SU-DHL-6 (cell line): ENCODE results near the gene AFF3.

ENCODE experiments used
- H2AFZ ChIP-seq: fragments of 200-600 bp; sonication (generic); 2 replicates; pipeline ENCODE4 v1.6.1; 2014; ENCODE audit warnings: low read depth, mild to moderate bottlenecking, moderate library complexity, mixed read lengths, antibody characterized with exemption, low read length; ENCODE audit not compliant: severe bottlenecking
- H3F3A ChIP-seq: fragments of 200-600 bp; shearing (Covaris generic); 2 replicates; pipeline ENCODE4 v1.6.0; 2016; ENCODE audit warnings: antibody characterized with exemption, mild to moderate bottlenecking; ENCODE audit not compliant: insufficient read depth
- H3K27ac ChIP-seq: fragments of 200-600 bp; sonication (generic); 2 replicates; pipeline ENCODE4 v1.5.1; 2016; ENCODE audit warnings: low read depth, mild to moderate bottlenecking, low read length, moderate library complexity, mixed read lengths
- H3K27me3 ChIP-seq: fragments of 200-600 bp; sonication (generic), shearing (Covaris generic); 2 replicates; pipeline ENCODE4 v1.6.0; 2014; ENCODE audit warnings: mild to moderate bottlenecking, low read length
- H3K36me3 ChIP-seq: fragments of 200-600 bp; sonication (generic); 2 replicates; pipeline ENCODE4 v1.6.1; 2014; ENCODE audit warnings: mild to moderate bottlenecking, low read length, mixed read lengths
- H3K4me2 ChIP-seq: fragments of 300-600, 200-600 bp; shearing (Covaris generic), sonication (generic); 2 replicates; pipeline ENCODE4 v1.6.0; 2014; ENCODE audit warnings: low read length, low read depth, mild to moderate bottlenecking; ENCODE audit not compliant: poor library complexity, severe bottlenecking
- H3K4me3 ChIP-seq: fragments of 200-600 bp; sonication (generic); 2 replicates; pipeline ENCODE4 v1.5.1; 2014; ENCODE audit warnings: antibody characterized with exemption, low read length, mild to moderate bottlenecking, mixed read lengths; ENCODE audit not compliant: insufficient read depth, poor library complexity, severe bottlenecking
- H3K79me2 ChIP-seq: fragments of 200-600 bp; sonication (generic); 2 replicates; pipeline ENCODE4 v1.6.1; 2014; ENCODE audit warnings: mild to moderate bottlenecking, low read length, moderate library complexity; ENCODE audit not compliant: insufficient read depth
- H3K9ac ChIP-seq: fragments of 200-600 bp; sonication (generic); 2 replicates; pipeline ENCODE4 v1.7.0; 2014; ENCODE audit warnings: mild to moderate bottlenecking, low read length
- H3K9me2 ChIP-seq: fragments of 200-600 bp; sonication (generic); replicated peaks from 2 replicates; pipeline ENCODE4 v1.6.1; 2014; ENCODE audit warnings: low read length; ENCODE audit not compliant: insufficient read depth
- H3K9me3 ChIP-seq: fragments of 200-600 bp; sonication (generic); 2 replicates; pipeline ENCODE4 v1.6.1; 2014; ENCODE audit warnings: low read length, mixed read lengths; ENCODE audit not compliant: insufficient read depth
- H4K20me1 ChIP-seq: fragments of 200-600 bp; sonication (generic); 2 replicates; pipeline ENCODE4 v1.6.1; 2014; ENCODE audit warnings: low read depth, mild to moderate bottlenecking, antibody characterized with exemption, low read length, moderate library complexity, mixed read lengths
- EZH2phosphoT487 ChIP-seq: fragments of 200-600 bp; sonication (generic), shearing (Covaris generic); conservative IDR thresholded peaks from 2 replicates; pipeline ENCODE4 v1.6.1; 2018; ENCODE audit warnings: mild to moderate bottlenecking, antibody characterized with exemption, low read length, moderate library complexity, mixed read lengths
- TF ChIP-seq, protein P1 (sequence below): fragments of 200-600 bp; sonication (generic); IDR thresholded peaks from one replicate; pipeline ENCODE4 v1.5.1; 2017; ENCODE audit warnings: antibody characterized with exemption, mild to moderate bottlenecking, low read length, moderate library complexity; ENCODE audit not compliant: insufficient read depth, poor library complexity, severe bottlenecking

AFF3 gene

DNA sequence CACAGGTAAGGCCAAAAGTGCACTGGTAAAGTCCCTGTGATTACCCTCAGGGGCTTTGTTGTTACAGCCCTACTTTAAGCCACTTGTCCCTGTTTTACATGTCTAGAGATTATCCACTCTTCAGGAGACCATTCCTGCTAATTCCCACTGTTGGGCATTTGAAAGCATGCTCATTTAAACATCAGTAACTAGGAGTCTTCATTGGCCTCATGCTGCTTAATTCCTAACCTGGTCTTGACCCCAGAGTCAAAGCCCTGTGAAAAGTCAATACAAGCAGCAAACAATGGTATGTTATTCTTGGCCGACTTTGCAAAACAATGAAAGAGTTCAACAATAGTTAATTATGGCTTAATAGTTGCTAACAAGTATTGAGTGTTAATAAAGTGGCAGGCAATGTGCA is 23.2 kb downstream of the AFF3 start:
- Histone ChIP-seq H3K4me3 (no peak overlapping the region), H3K27ac (no peak overlapping the region), H3F3A (no peaks in the 10 kb centered on the region), H3K36me3 (peaks cover 38% of the 10 kb centered on the region), H3K9ac (no peak overlapping the region), H4K20me1 (no peaks in the 10 kb centered on the region), H3K27me3 (no peaks in the 10 kb centered on the region), H3K4me2 (no peak overlapping the region), H3K79me2 (0 out of 2 replicates have a peak, but pooled peaks cover 7% of the 10 kb centered on the region), H3K9me3 (no peaks in the 10 kb centered on the region), H3K9me2 (no peaks in the 10 kb centered on the region), H2AFZ (no peak overlapping the region)
- TF ChIP-seq EZH2phosphoT487 = no peak
- TF ChIP-seq, protein P1, sequence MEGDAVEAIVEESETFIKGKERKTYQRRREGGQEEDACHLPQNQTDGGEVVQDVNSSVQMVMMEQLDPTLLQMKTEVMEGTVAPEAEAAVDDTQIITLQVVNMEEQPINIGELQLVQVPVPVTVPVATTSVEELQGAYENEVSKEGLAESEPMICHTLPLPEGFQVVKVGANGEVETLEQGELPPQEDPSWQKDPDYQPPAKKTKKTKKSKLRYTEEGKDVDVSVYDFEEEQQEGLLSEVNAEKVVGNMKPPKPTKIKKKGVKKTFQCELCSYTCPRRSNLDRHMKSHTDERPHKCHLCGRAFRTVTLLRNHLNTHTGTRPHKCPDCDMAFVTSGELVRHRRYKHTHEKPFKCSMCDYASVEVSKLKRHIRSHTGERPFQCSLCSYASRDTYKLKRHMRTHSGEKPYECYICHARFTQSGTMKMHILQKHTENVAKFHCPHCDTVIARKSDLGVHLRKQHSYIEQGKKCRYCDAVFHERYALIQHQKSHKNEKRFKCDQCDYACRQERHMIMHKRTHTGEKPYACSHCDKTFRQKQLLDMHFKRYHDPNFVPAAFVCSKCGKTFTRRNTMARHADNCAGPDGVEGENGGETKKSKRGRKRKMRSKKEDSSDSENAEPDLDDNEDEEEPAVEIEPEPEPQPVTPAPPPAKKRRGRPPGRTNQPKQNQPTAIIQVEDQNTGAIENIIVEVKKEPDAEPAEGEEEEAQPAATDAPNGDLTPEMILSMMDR = no peak

DNA sequence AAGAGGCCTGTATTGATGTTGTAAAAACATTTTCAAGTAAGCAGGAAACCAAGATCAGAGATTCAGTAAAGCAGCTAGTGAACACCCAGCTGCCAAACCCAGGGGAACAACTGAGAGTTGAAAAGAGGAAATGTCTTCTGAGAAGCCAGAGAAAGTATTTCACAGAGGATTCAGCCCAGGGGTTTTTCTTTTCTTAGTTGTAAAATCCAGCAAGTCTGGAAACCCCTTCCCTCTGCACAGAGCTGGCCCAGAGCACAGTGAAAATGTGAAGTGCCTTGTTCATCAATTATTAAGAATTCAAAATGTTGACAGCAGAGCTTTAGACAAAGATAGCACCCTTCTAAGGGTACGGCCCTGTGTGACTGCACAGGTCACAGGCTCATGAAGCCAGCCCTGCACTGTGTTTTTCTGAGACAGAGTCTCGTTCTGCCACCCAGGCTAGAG is 28.4 kb downstream of the AFF3 start:
- no peaks in the 10 kb centered on the region for H3K27me3 ChIP-seq
- peaks cover 22% of the 10 kb centered on the region for H3K36me3 ChIP-seq
- no peaks in the 10 kb centered on the region for H3K9me2 ChIP-seq
- H2AFZ ChIP-seq = no peak overlapping the region
- H3K9me3 ChIP-seq = no peaks in the 10 kb centered on the region
- 0 out of 2 replicates have a peak, but pooled peaks cover 10% of the 10 kb centered on the region for H3F3A ChIP-seq
- TF ChIP-seq, protein P1 = no peak
- TF ChIP-seq EZH2phosphoT487 = no peak
- H3K27ac ChIP-seq = peak overlapping the region; percentile 54
- H3K4me2 ChIP-seq = no peak overlapping the region
- no peak overlapping the region for H3K4me3 ChIP-seq
- no peak overlapping the region for H3K9ac ChIP-seq
- H4K20me1 ChIP-seq = 0 out of 2 replicates have a peak, but pooled peaks cover 5% of the 10 kb centered on the region
- no peaks in the 10 kb centered on the region for H3K79me2 ChIP-seq

DNA sequence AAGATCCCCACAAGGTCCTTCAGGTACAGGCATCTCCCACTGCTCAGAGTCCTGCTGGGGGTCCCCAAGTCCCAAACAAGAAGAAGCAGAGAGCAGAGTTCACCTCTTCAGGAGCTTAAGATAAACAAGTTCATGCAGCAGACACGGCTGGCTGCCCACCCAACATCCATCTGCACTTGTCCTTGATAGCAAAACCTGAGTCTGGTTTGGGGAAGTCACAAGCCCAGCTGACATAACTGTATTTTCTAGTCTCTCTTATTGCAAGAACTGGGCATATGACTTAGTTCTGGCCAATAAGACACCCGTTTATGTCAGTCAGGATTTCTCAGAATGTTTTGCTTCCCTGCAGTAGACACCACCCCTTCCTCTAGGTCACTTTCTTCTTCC is 31.8 kb downstream of the AFF3 start:
- Histone ChIP-seq H3K27ac (peak overlapping the region; percentile 14; the same call in 1 of the 2 replicates), H3K9ac (no peak overlapping the region)

More for the DNA sequence above, 31.8 kb downstream of the AFF3 start:
- Histone ChIP-seq H3F3A (0 out of 2 replicates have a peak, but pooled peaks cover 10% of the 10 kb centered on the region), H2AFZ (no peak overlapping the region), H3K36me3 (no peaks in the 10 kb centered on the region), H3K27me3 (no peaks in the 10 kb centered on the region), H3K4me2 (no peak overlapping the region), H3K9me3 (no peaks in the 10 kb centered on the region), H3K4me3 (no peak overlapping the region), H4K20me1 (0 out of 2 replicates have a peak, but pooled peaks cover 5% of the 10 kb centered on the region), H3K79me2 (no peaks in the 10 kb centered on the region), H3K9me2 (no peaks in the 10 kb centered on the region)
- TF ChIP-seq EZH2phosphoT487 = no peak
- TF ChIP-seq, protein P1 = no peak
